Colonic mucosa (tissue), 4 donors: ENCODE data around the gene DIDO1. TPM values are rescaled to one million over a fixed set of nuclear protein-coding genes. Genes with fewer than 3 reads are reported as not detected.

ENCODE experiments used
- DNase-seq: peaks from one replicate; pipeline ENCODE4 v3.0.0-alpha.2; 2020
- H3K27ac ChIP-seq: fragments of 200-600 bp; one replicate; pipeline ENCODE4 v1.8.0; 2021
- H3K27me3 ChIP-seq: fragments of 200-600 bp; one replicate; pipeline ENCODE4 v1.8.0; 2021
- H3K36me3 ChIP-seq: fragments of 200-600 bp; one replicate; pipeline ENCODE4 v1.8.0; 2021
- H3K4me1 ChIP-seq: fragments of 200-600 bp; one replicate; pipeline ENCODE4 v1.8.0; 2021; ENCODE audit warnings: mild to moderate bottlenecking
- H3K4me3 ChIP-seq: fragments of 200-600 bp; one replicate; pipeline ENCODE4 v1.8.0; 2021
- H3K9ac ChIP-seq, 2 donors: one replicate each; pipeline ENCODE4 v1.7.0; 2013; ENCODE audit warnings: control low read depth in 2 of 2, low read depth in 2 of 2, low read length in 2 of 2
- H3K9me3 ChIP-seq: fragments of 200-600 bp; one replicate; pipeline ENCODE4 v1.8.0; 2021
- intact Hi-C: fragments of 100-400 bp; cut with DNase I; formaldehyde crosslinking; loops from one replicate; pipeline ENCODE4 v1.14.1; 2022
- total RNA-seq, 2 donors: library from RNA; stranded (reverse); fragmentation: NEBNext Ultra II Directional in 1 of 2; extraction: Animal tissue kit (Norgen Biotek cat#: 25700) in 1 of 2; gene quantifications; one replicate each; pipeline ENCODE4 v1.2.1, GENCODE V29; 2021
- TF ChIP-seq, protein P1 (sequence below): fragments of 200-600 bp; IDR thresholded peaks from one replicate; pipeline ENCODE4 v1.8.0; 2022; ENCODE audit warnings: antibody characterized with exemption, mild to moderate bottlenecking
- donor health status: healthy.
- donor health status: DM: no; HTN: no; CAD: no.
- donor health status: DM: no; HTN: no; CAD: no.

Gene DIDO1
- total RNA-seq, 2 donors from 2014 or later, result 41.4 to 50.4 TPM

DNA sequence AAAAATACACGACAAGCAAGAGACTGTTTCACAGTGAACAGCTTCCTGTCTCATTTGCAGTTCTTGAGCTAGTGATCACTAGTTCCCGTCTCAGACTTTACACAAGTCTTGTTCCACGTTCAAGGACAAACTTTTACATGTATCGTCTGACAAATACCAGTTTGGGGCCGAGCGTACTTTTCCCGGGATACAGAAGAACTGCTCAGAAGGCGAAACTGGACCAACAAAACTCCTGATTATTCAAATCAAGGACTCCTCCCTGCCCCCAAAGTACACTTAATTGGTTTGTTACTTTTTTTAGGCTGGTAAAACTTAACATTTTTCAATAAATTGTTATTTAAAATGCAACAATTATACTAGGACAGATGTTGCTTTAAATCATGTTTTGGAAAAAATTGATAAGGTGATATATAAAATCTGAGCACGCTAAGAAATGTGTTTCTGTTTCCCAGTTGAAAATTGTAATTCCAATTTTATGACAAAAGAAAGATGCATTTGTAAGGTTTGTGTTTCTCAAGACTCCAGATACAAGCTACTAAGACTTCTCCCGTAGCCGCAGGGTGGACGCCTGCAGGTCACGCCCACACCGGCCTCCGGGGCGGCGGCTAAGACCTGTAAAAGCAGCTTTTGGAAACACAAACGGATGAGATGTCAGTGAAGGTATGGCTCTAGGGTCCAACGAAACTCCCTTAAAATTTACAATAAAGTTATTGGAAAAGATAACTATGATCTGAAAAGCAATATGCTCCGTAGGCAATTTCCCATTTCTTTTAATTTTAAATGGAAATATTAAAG lies 47.9 kb downstream of the DIDO1 start:
- Histone ChIP-seq H3K9me3 (no peaks in the 10 kb centered on the region), H3K27ac (no peak overlapping the region), H3K4me1 (no peaks in the 10 kb centered on the region), H3K4me3 (no peak overlapping the region), H3K9ac (no peak overlapping the region), H3K27me3 (no peaks in the 10 kb centered on the region), H3K36me3 (no peaks in the 10 kb centered on the region)
- TF ChIP-seq, protein P1, sequence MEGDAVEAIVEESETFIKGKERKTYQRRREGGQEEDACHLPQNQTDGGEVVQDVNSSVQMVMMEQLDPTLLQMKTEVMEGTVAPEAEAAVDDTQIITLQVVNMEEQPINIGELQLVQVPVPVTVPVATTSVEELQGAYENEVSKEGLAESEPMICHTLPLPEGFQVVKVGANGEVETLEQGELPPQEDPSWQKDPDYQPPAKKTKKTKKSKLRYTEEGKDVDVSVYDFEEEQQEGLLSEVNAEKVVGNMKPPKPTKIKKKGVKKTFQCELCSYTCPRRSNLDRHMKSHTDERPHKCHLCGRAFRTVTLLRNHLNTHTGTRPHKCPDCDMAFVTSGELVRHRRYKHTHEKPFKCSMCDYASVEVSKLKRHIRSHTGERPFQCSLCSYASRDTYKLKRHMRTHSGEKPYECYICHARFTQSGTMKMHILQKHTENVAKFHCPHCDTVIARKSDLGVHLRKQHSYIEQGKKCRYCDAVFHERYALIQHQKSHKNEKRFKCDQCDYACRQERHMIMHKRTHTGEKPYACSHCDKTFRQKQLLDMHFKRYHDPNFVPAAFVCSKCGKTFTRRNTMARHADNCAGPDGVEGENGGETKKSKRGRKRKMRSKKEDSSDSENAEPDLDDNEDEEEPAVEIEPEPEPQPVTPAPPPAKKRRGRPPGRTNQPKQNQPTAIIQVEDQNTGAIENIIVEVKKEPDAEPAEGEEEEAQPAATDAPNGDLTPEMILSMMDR, result no peak
- intact Hi-C loops, result no loop called here
- DNase-seq, result no peak

DNA sequence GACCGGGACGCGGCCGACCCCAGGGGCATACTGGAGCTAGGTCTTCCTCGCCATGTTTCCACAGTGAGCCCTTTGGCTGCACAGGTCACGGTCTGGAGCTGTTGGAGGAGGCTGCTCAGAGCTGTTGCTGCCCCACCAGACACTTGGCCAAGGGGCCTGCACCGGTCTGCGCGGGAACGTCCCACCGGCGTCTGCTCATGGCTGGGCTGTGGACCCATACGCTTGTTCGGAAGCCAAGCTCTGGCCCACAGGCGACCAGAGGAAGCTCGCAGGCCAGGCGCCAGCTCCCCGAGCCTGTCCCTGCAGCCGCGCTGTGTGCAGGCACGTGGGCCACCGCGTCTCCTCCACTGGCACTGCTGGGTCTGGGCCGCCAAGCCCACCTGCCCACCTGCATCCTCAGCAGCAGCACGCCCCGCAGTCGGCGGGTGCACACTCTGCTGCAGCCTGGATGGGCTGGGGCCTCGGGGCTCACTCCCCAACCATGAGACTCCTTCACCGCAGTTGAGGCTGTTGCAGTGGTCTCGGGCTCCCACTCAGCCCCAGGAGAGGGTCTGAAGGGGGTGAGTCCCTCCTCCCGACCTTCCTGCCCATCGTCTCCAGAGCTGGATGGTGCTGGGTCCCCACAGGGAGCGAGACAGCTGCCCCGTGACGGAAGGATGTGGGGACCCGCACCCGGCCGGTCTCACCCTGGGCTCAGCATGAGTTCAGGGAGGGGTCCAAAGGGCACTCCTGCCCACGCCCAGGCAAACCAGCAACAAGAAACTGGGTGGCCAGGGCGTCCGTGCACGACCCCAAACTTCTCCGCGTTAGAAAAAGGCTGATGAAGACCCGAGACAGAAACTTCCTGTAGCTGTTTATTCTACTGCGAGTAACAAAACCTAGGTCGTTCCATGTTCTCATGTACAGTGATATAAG lies 49.1 kb downstream of the DIDO1 start:
- H3K4me1 ChIP-seq, result no peaks in the 10 kb centered on the region
- DNase-seq, result no peak
- H3K4me3 ChIP-seq, result no peak overlapping the region
- no peak overlapping the region for H3K9ac ChIP-seq
- no peaks in the 10 kb centered on the region for H3K9me3 ChIP-seq
- H3K36me3 ChIP-seq, result no peaks in the 10 kb centered on the region
- intact Hi-C loops, result no loop called here
- TF ChIP-seq, protein P1, result no peak
- H3K27ac ChIP-seq, result no peak overlapping the region
- no peaks in the 10 kb centered on the region for H3K27me3 ChIP-seq

DNA sequence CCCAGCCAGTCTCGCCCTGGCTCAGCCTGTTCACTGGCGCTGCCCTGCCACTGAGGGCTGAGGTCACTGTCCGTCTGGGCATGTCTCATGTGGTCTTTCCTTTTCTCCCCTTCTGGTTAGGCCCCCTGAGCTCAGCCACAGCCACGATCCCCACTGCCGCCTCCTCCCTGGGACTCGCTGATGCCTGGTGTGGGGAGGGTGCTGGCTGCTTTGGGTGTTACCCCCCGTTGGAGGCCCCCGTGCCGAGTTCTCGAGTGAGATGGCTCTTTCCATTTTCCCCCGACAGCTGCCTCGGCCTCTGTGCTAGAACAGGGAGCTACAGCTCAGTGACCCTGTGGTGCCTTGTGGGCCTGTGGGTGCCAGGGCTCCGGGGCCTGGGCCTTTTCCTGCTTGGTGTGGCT lies 49.8 kb downstream of the DIDO1 start:
- Histone ChIP-seq H3K27ac (no peak overlapping the region), H3K9ac (no peak overlapping the region), H3K4me1 (no peaks in the 10 kb centered on the region), H3K36me3 (no peaks in the 10 kb centered on the region), H3K27me3 (no peaks in the 10 kb centered on the region), H3K4me3 (no peak overlapping the region), H3K9me3 (no peaks in the 10 kb centered on the region)
- intact Hi-C loops, result no loop called here
- DNase-seq, result no peak
- TF ChIP-seq, protein P1, result no peak

DNA sequence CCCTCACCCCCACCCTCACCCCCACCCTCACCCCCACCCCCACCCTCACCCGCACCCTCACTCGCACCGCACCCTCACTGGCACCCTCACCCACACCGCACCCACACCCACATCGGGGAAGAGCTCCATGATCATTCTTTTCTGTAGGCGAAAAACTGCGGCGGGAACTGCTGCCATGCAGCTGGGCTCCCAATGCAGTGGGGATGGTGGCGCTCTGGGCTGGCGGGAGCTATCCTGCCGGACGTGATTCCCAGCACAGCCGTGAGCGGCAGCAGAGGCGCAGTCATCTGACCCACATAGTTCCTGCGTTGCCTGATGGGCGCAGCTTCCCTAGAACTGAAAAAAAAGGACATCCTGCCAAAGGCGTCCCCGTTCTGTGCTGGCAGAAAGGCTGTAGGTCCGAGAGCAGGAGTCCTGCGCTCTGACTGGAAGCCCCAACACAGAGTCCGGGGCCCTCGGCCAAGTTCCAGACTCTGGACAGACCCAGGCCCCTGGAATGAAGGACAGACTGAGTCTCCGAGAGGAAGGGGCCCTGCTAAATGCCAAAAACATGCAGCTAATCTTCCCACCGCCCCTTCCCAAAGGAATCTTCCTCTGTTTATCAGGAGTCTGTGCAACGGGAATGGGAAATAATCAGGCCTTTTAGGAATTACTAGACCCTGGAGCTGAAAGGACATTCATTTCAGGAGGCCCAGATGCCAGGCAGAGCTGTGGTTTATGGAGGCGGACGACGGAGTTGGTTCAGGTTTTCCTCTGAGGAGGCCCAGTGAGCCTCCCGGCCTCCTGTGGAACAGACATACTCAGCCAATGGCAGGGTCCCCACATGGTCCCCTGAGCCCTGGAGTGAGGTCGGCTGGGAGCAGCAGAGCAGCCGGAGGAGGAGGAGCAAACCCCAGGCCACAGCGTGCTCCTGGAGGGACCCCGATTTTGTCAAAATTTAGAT lies 50.6 kb downstream of the DIDO1 start:
- no peak overlapping the region for H3K4me3 ChIP-seq
- H3K9ac ChIP-seq, result no peak overlapping the region
- no peaks in the 10 kb centered on the region for H3K27me3 ChIP-seq
- TF ChIP-seq, protein P1, result peak; percentile 30
- no peaks in the 10 kb centered on the region for H3K4me1 ChIP-seq
- no peaks in the 10 kb centered on the region for H3K9me3 ChIP-seq
- peak; percentile 66 for DNase-seq
- intact Hi-C loops, result no loop called here
- no peaks in the 10 kb centered on the region for H3K36me3 ChIP-seq
- peak overlapping the region; percentile 36 for H3K27ac ChIP-seq

DNA sequence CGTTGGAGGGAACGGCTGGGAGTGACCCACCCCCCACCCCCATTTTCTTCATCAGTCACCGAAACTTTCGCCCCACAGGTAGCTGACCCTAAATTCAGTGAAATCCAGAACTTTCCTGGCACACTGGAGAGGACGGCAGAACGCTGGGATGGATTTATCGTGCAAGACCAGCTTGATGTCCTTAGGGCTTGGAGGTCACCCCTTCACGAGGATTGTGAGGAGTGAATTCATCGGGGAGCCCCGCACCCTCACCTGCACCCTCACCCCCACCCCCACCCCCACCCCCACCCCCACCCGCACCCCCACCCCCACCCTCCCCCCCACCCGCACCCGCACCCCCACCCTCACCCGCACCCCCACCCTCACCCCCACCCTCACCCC lies 51.4 kb downstream of the DIDO1 start:
- H3K9me3 ChIP-seq, result no peaks in the 10 kb centered on the region
- no peak for DNase-seq
- no peaks in the 10 kb centered on the region for H3K36me3 ChIP-seq
- intact Hi-C loops, result no loop called here
- H3K27me3 ChIP-seq, result no peaks in the 10 kb centered on the region
- H3K4me3 ChIP-seq, result no peak overlapping the region
- H3K27ac ChIP-seq, result no peak overlapping the region
- H3K9ac ChIP-seq, result no peak overlapping the region
- TF ChIP-seq, protein P1, result no peak
- H3K4me1 ChIP-seq, result no peaks in the 10 kb centered on the region
